HG03066 (cell line): ENCODE measurements around the gene LCLAT1.
"Not testable (repeated sequence)": the region's sequence is repeated elsewhere in the genome, so short reads cannot be mapped to it uniquely, and the experiment has no call there.

ENCODE experiments used
- ATAC-seq: cut with Tn5 transposase; IDR thresholded peaks from one replicate; pipeline ENCODE4 v1.9.1; 2021; ENCODE audit warnings: low read depth; ENCODE audit not compliant: unreplicated experiment

LCLAT1 gene

GRCh38 chr2:30633039-30633438 is 186.0 kb downstream of the LCLAT1 start:
- ATAC-seq: no peak

GRCh38 chr2:30636311-30636710 is 189.3 kb downstream of the LCLAT1 start:
- no peak for ATAC-seq

- ATAC-seq: no peak
Measured at GRCh38 chr2:30639836-30640235, 192.8 kb downstream of the LCLAT1 start.

- no peak for ATAC-seq
Measured at GRCh38 chr2:30641765-30642345, 194.8 kb downstream of the LCLAT1 start.

GRCh38 chr2:30643013-30643412 is 196.0 kb downstream of the LCLAT1 start:
- ATAC-seq: not testable (repeated sequence)

- ATAC-seq: no peak
Measured at GRCh38 chr2:30643674-30644073, 196.6 kb downstream of the LCLAT1 start.

GRCh38 chr2:30645081-30645744 is 198.2 kb downstream of the LCLAT1 start:
- no peak for ATAC-seq

- no peak for ATAC-seq
Measured at GRCh38 chr2:30645745-30646119, 198.7 kb downstream of the LCLAT1 start.

- no peak for ATAC-seq
Measured at GRCh38 chr2:30647752-30648457, 200.9 kb downstream of the LCLAT1 start.

GRCh38 chr2:30649278-30649677 is 202.2 kb downstream of the LCLAT1 start:
- no peak for ATAC-seq

GRCh38 chr2:30649828-30650227 is 202.8 kb downstream of the LCLAT1 start:
- no peak for ATAC-seq

GRCh38 chr2:30652271-30652915 is 205.3 kb downstream of the LCLAT1 start:
- ATAC-seq: no peak

GRCh38 chr2:30653847-30654246 is 206.8 kb downstream of the LCLAT1 start:
- no peak for ATAC-seq

- no peak for ATAC-seq
Measured at GRCh38 chr2:30654404-30654803, 207.4 kb downstream of the LCLAT1 start.

- ATAC-seq: no peak
Measured at GRCh38 chr2:30655211-30655610, 208.2 kb downstream of the LCLAT1 start.

- ATAC-seq: no peak
Measured at GRCh38 chr2:30655660-30656059, 208.6 kb downstream of the LCLAT1 start.

GRCh38 chr2:30656079-30656478 is 209.0 kb downstream of the LCLAT1 start:
- ATAC-seq: no peak

GRCh38 chr2:30661173-30662107 is 214.4 kb downstream of the LCLAT1 start:
- no peak for ATAC-seq

- ATAC-seq: no peak
Measured at GRCh38 chr2:30662268-30663131, 215.5 kb downstream of the LCLAT1 start.
